ENCODE measurements around the gene HSPB3. TPM values are rescaled to one million over a fixed set of nuclear protein-coding genes. Genes with fewer than 3 reads are reported as not detected.
"Not testable (repeated sequence)": the region's sequence is repeated elsewhere in the genome, so short reads cannot be mapped to it uniquely, and the experiment has no call there.

HSPB3 gene
- total and polyA plus RNA-seq, 2 of the 8 experiments (the other 6 are each of a cell fraction or from before 2014, with no cell fraction given): not detected

DNA sequence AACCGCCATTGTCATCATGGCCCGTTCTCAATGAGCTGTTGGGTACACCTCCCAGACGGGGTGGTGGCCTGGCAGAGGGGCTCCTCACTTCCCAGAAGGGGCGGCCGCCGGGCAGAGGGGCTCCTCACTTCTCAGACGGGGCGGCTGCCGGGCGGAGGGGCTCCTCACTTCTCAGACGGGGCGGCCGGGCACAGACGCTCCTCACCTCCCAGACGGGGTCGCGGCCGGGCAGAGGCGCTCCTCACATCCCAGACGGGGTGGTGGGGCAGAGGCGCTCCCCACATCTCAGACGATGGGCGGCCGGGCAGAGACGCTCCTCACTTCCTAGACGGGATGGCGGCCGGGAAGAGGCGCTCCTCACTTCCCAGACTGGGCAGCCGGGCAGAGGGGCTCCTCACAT lies 35.0 kb upstream of the HSPB3 start:
- not testable (repeated sequence) for H3K27me3 ChIP-seq (replicated peaks in 1 of 4; ENCODE audit: control insufficient read depth in 3 of 4, extremely low read depth in 1 of 4, insufficient read depth in 3 of 4, low read length in 3 of 4)

More for the DNA sequence above, 35.0 kb upstream of the HSPB3 start:
- H3K79me1 ChIP-seq (ENCODE audit: low read depth, low read length); H2BK20ac ChIP-seq (ENCODE audit: low read length); H2BK120ac ChIP-seq (replicated peaks; ENCODE audit: low read depth, low read length); H3K56ac ChIP-seq (replicated peaks; ENCODE audit: insufficient read length, low read depth, low read length); FAIRE-seq; H4K8ac ChIP-seq (ENCODE audit: extremely low read depth, insufficient read depth, low read length); H4K91ac ChIP-seq (replicated peaks; ENCODE audit: insufficient read length, low read length); H2BK12ac ChIP-seq (ENCODE audit: low read depth, low read length); H2AFZ ChIP-seq (ENCODE audit: low read length); H3K23me2 ChIP-seq (ENCODE audit: low read depth, low read length); H3K4me1 ChIP-seq (replicated peaks in 1 of 4; ENCODE audit: control insufficient read depth in 3 of 4, insufficient read depth in 4 of 4, low read length in 3 of 4); DNase-seq (ENCODE audit: low read depth in 1 of 2, low spot score in 2 of 2); H3K4ac ChIP-seq (replicated peaks; ENCODE audit: insufficient read length, low read depth, low read length); H3K23ac ChIP-seq (ENCODE audit: insufficient read length); H3K4me3 ChIP-seq (ENCODE audit: extremely low read depth in 1 of 4, insufficient read depth in 2 of 4, low read depth in 3 of 4, low read length in 4 of 4); H3K9ac ChIP-seq (replicated peaks in 1 of 4; ENCODE audit: extremely low read depth in 1 of 4, low read depth in 3 of 4, low read length in 3 of 4); H4K5ac ChIP-seq (ENCODE audit: insufficient read length, low read depth, low read length); H3K79me2 ChIP-seq (ENCODE audit: control insufficient read depth in 1 of 2, insufficient read depth in 2 of 2, low read length in 2 of 2); H2BK15ac ChIP-seq (ENCODE audit: low read length); H2BK5ac ChIP-seq (ENCODE audit: low read depth, low read length); H3K14ac ChIP-seq (ENCODE audit: insufficient read length); H2AK5ac ChIP-seq (ENCODE audit: low read depth, low read length); H3K18ac ChIP-seq (ENCODE audit: extremely low read depth, low read length); H3K4me2 ChIP-seq (ENCODE audit: insufficient read depth in 1 of 2, low read depth in 2 of 2, low read length in 2 of 2); H4K20me1 ChIP-seq (replicated peaks in 1 of 2; ENCODE audit: control insufficient read depth in 1 of 2, insufficient read depth in 2 of 2, low read length in 2 of 2); H3K9me3 ChIP-seq (ENCODE audit: insufficient read depth in 2 of 2, low read depth in 1 of 2, low read length in 1 of 2); H3K27ac ChIP-seq (ENCODE audit: low read depth, low read length); H3K36me3 ChIP-seq (ENCODE audit: control insufficient read depth in 2 of 4, insufficient read depth in 4 of 4, low read length in 3 of 4): not testable (repeated sequence)
- WGBS, 2 experiments (ENCODE audit: extremely low coverage in 1 of 2, insufficient coverage in 1 of 2, insufficient read length in 1 of 2, insufficient replicate concordance in 2 of 2, low coverage in 1 of 2, low lambda C conversion rate in 2 of 2, missing lambda C conversion rate in 1 of 2): 92% methylated on average over 9 of the region's 30 CpGs; no CpG with 5 or more reads in 1 of the 2 experiments
- CTCF ChIA-PET (ENCODE audit: partially characterized antibody): interaction anchor here (0.7 to 1.5 kb wide), 3 partner anchors 22 to 67 kb away, joined by 3 to 8 read pairs (median 8); no protein-coding TSS in a partner anchor
- POLR2A ChIA-PET (ENCODE audit: partially characterized antibody): interaction anchor here (1.3 kb wide), 1 partner anchor 177 kb away, joined by 4 read pairs; no protein-coding TSS in a partner anchor

All from H1 (cell line).